ENCODE data around the gene GLDC. TPM values are rescaled to one million over a fixed set of nuclear protein-coding genes. Genes with fewer than 3 reads are reported as not detected.

Gene GLDC
- total RNA-seq, 4 donors from 2014 or later: 14.4 to 54.1 (median 21.8) TPM

GRCh38 chr9:6671416-6671815, 25.9 kb upstream of the GLDC start:
- Histone ChIP-seq H3K4me1 (no peaks in the 10 kb centered on the region), H3K27me3 (no peaks in the 10 kb centered on the region), H3K36me3 (no peaks in the 10 kb centered on the region), H3K27ac (no peak overlapping the region), H3K4me3 (no peak overlapping the region), H3K9me3 (no peaks in the 10 kb centered on the region)
- no peak for TF ChIP-seq EP300 (IDR thresholded peaks at IDR 0.05)
- 70 to 79% methylated on average over 4 of the region's 4 CpGs for WGBS, 2 donors
- no peak for DNase-seq (ENCODE audit: low spot score in 2 of 2)

- Histone ChIP-seq H3K4me3 (no peak overlapping the region), H3K4me1 (no peaks in the 10 kb centered on the region), H3K9me3 (no peaks in the 10 kb centered on the region), H3K27me3 (no peaks in the 10 kb centered on the region), H3K36me3 (no peaks in the 10 kb centered on the region), H3K27ac (no peak overlapping the region)
- WGBS, 2 donors: 92% methylated on average over 14 of the region's 14 CpGs
- no peak for DNase-seq (ENCODE audit: low spot score in 2 of 2)
- TF ChIP-seq CTCF (IDR thresholded peaks at IDR 0.05) (no peak), POLR2A (IDR thresholded peaks at IDR 0.05) (no peak), EP300 (IDR thresholded peaks at IDR 0.05) (no peak)
Measured at GRCh38 chr9:6669881-6670280, 24.4 kb upstream of the GLDC start.

- Histone ChIP-seq H3K4me1 (no peaks in the 10 kb centered on the region), H3K27ac (no peak overlapping the region), H3K4me3 (no peak overlapping the region), H3K27me3 (no peaks in the 10 kb centered on the region), H3K9me3 (no peaks in the 10 kb centered on the region), H3K36me3 (no peaks in the 10 kb centered on the region)
- 46 to 59% methylated on average over 5 of the region's 5 CpGs for WGBS, 2 donors
- TF ChIP-seq CTCF (IDR thresholded peaks at IDR 0.05) (peak in 4 of 5 experiments; percentile 41 to 50 (median 46)), EP300 (IDR thresholded peaks at IDR 0.05) (no peak), POLR2A (IDR thresholded peaks at IDR 0.05) (no peak)
- no peak for DNase-seq (ENCODE audit: low spot score in 2 of 2)
Measured at GRCh38 chr9:6667633-6668280, 22.2 kb upstream of the GLDC start.

GRCh38 chr9:6667080-6667479, 21.6 kb upstream of the GLDC start:
- Histone ChIP-seq H3K36me3 (no peaks in the 10 kb centered on the region), H3K27ac (no peak overlapping the region), H3K27me3 (no peaks in the 10 kb centered on the region), H3K4me3 (no peak overlapping the region), H3K9me3 (no peaks in the 10 kb centered on the region), H3K4me1 (no peaks in the 10 kb centered on the region)
- TF ChIP-seq EP300 (IDR thresholded peaks at IDR 0.05) (no peak), CTCF (IDR thresholded peaks at IDR 0.05) (no peak), POLR2A (IDR thresholded peaks at IDR 0.05) (no peak)
- 93 to 95% methylated on average over 6 of the region's 6 CpGs for WGBS, 2 donors
- no peak for DNase-seq (ENCODE audit: low spot score in 2 of 2)

GRCh38 chr9:6665628-6666027, 20.1 kb upstream of the GLDC start:
- no peak for DNase-seq (ENCODE audit: low spot score in 2 of 2)
- no peaks in the 10 kb centered on the region for H3K27me3 ChIP-seq
- no peak overlapping the region for H3K27ac ChIP-seq
- H3K36me3 ChIP-seq: no peaks in the 10 kb centered on the region
- no peaks in the 10 kb centered on the region for H3K9me3 ChIP-seq
- H3K4me3 ChIP-seq: no peak overlapping the region
- TF ChIP-seq CTCF (IDR thresholded peaks at IDR 0.05) (no peak), EP300 (IDR thresholded peaks at IDR 0.05) (no peak), POLR2A (IDR thresholded peaks at IDR 0.05) (no peak)
- no peaks in the 10 kb centered on the region for H3K4me1 ChIP-seq
- 67 to 68% methylated on average over 1 of the region's 1 CpG for WGBS, 2 donors

Data from tibial nerve (tissue), 4 donors.